NAMALWA (cell line): Measurements from ENCODE around the gene BRPF3.

Source experiments
- DNase-seq: peaks from one replicate; pipeline ENCODE4 v3.0.0-alpha.2; 2015; ENCODE audit warnings: low spot score

Gene BRPF3

DNA sequence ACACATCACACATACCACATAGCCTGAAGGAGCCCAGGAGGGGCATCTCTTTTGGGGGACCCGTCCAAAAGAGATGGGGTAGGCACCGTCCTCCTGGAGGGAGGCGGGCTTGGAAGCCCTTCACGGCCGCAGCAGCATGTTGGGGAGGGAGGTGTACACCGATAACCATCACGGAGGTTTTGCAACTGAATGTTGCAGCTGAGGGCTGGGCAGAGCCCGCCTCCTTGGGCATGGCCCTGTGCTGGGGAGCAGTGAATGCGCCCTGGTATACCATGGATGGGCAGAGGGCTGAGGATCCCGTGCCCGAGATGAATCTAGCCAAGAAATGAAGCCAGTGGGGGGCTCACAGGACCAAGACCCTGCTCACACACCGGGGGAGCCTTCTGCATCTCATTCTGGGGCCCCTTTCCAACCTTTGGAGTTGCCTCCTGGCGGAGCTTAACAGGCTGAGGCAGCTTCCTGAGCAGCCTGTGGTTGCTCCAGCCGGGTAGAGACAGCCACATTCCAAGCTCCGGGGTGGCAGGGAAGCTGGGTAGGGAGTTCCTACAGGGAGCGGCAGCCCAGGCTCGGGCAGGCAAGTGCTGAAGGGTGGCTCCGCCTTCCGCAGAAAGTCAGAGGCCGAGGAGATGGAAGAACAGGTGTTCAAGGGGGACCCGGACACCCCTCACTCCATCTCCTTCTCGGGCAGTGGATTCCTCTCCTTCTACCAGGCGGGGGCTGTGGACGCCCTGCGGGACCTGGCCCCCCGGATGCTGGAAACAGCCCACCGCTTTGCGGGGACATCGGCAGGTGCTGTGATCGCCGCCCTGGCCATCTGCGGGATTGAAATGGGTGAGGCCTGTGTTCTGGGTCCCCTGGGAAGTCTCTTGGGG is 73.5 kb downstream of the BRPF3 start, which contains the start of gene PNPLA1:
PNPLA1 (plus strand) TSS at position 227 of the 872 bp plus-strand sequence; CDS start at position 627, 400 bp downstream.
- no peak for DNase-seq

DNA sequence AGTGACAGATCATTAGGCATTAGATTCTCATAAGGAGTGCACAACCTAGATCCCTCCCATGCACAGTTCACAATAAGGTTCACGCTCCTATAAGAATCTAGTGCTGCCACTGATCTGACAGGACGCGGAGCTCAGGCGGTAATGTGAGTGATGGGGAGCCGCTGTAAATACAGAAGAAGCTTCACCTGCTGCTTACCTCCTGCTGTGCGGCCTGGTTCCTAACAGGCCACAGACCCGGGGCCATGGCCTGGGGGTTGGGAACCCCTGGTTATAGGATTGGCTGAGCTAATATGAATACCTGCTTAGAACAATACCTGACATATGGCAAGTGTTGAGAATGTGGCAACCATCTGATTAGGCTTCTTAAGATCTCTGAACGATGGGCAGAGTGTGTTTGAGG is 75.7 kb downstream of the BRPF3 start:
- DNase-seq = no peak

DNA sequence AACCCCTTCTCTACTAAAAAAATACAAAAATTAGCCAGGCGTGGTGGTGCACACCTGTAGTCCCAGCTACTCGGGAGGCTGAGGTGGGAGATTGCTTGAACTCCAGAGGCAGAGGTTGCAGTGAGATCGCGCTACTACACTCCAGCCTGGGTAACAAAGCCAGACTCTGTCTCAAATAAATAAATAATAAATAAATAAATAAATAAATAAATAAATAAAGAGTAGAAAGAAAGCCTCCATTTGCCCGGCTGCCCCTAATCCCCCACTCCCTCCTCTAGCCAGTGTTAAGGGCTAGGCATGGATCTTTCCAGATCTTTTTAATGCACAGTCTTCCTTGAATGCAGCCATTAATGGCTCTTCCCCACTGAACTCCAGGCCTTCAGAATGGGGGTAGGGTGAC is 76.5 kb downstream of the BRPF3 start:
- DNase-seq = no peak

DNA sequence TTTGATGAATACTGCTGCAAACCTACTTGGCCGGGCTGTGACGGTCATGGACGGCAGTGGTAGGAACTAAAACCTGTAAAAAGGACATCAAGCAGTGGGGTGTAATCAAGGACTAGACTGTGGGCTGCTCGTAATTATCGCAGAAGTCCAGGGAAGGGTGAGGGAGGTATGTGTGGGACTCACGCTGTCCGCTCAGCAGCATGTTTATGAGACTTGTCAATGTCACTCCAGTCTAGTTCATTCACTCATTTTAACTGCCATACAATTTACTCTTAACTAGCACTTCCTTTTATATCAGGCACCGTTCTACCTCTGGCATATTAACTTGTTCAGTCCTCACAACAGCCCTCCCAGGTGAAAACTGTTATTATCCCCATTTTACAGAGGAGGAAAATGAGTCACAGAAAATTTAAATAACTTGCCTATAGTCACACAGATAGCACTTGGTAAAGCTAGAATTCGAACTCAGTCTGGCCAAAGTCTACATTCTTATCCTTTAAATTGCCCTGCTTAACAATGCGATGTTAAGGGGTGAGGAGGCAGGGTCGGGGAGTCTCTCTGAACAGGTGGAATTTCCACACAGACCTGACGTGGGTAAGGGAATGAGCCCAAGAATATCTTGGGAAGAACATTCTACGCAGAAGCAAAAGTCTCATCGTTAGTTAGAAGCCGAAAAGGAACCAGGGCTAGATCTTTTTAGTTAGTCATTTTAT is 77.4 kb downstream of the BRPF3 start:
- DNase-seq = no peak

DNA sequence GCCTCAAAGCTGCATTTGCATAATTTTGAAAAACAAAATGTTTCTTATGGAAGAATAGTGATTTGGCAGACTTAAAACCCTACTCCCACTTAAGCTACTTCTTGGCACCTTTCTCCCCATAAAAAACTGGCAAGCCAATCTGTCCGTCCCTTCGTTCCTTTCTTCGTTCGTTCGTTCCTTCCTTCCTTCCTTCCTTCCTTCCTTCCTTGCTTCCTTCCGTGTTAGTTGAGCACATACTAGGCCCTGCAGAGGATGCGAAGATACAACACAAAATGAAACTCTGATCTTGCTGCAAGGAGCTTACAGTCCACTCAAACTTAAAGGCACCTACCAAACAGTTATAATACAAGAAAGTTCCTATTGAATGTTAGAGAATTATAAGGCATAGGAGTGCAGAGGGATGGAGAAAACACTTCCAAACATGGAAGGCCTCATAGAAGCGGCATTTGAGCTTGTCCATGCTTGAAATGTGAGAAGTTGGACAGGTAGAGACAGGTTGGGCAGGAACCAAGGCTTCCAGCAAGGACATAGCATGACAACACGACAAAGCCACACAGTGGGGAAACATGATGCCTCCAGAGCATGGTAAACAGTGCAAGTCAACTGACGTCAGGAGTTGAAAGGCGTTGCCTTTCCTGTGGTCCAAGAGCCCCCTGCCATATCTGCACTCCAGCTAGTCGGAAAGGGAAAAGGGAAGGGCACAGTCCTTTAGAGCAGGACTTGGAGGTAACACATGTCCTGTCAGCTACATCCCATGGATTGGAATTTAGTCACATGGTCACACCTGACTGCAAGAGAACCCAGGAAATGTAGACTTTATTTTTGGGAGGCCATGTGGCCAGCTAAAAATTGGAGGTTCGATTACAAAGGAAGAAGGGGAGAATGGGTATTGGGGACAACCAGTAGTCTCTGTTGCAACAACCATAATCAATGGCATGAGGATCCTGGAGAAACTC is 80.3 kb downstream of the BRPF3 start:
- no peak for DNase-seq

DNA sequence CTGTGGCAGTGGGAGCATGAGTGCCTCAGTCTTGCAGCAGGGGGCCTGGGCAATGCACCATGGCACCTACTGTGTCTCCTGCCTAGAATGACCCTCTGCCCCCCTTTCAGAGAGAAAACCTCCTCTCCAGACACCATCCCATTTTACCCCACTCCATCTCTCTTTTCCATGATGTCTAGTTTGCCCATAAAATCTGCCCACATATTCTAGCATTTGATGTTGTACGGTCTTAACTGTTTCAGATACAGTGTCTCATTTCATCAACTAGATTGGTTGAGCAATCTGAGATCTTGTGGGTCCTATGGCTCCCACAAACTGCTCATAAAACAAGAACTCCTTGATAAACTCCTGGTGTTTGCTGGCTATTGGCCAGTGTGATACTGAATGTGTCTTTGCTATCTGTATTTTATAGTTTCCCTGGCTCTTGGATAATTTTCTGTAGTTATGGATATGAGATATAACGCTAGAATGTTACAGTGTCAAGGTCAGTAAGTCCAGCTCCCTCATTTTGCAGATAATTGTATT is 81.5 kb downstream of the BRPF3 start:
- DNase-seq = no peak

DNA sequence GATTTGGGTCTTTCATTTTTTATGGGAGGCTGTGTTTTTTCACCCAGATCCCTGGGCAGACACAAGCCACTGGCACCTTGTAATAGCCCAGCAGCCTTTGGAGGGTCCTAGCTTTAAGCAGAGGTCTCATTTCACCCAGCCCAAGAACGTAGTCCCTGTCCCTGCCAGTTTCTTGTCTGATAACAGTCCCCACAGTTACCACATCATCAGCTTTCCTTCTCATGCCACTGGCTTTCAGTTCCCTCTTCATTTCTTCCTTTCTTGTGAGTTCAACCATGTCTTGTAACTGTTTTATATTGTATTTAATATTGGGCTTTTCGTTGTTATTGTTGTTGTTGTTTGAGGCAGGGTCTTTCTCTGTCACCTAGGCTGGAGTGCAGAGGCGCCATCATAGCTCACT is 83.9 kb downstream of the BRPF3 start:
- DNase-seq = peak; percentile 11

DNA sequence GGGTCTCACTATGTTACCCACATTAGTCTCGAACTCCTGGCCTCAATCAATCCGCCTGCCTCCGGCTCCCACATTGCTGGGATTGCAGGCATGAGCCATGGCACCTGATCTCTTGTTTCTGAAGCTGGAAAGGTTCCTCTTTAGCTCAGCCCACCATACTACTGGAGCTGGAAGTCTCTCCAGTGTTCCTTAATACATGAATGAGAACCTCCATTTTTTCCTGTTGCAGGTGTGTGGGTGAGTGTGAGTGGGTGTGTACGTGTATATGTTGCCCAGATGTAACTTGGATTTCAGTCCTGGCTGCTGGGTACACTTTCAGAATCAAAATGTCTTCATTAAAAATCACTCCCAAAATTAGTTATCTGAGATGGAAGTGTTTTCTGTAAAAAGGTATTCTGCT is 84.4 kb downstream of the BRPF3 start:
- no peak for DNase-seq
